GM13977 (cell line): ENCODE results near the gene SOS2.

Experiments
- DNase-seq: peaks from one replicate; pipeline ENCODE4 v3.0.0; 2012; ENCODE audit warnings: low spot score
- CTCF ChIP-seq: IDR thresholded peaks from 2 replicates; pipeline ENCODE4 v1.5.1; 2012; ENCODE audit warnings: mild to moderate bottlenecking, control low read depth; ENCODE audit not compliant: insufficient read depth; ENCODE audit errors: extremely low read depth, missing control alignments
- in situ Hi-C: fragments of 300-500 bp; cut with MboI; formaldehyde crosslinking; loops from one replicate; pipeline ENCODE4 v1.12.0; 2022; ENCODE audit warnings: low sequenced_read_pairs, low pct_unique_long_range_greater_than_20kb, mixed read lengths, inconsistent platforms; ENCODE audit not compliant: unreplicated experiment

SOS2 gene

GRCh38 chr14:50230701-50231474, 490 bp downstream of the SOS2 start:
- peak; percentile 56 for DNase-seq
- in situ Hi-C loops = no loop called here
- TF ChIP-seq CTCF = no peak

GRCh38 chr14:50230401-50230700, 1.0 kb downstream of the SOS2 start:
- no peak for TF ChIP-seq CTCF
- DNase-seq = no peak
- in situ Hi-C loops = no loop called here

- in situ Hi-C loops = no loop called here
These were observed 1.7 kb downstream of the SOS2 start for GRCh38 chr14:50229681-50230080.

GRCh38 chr14:50228313-50228712, 3.1 kb downstream of the SOS2 start:
- no peak for TF ChIP-seq CTCF
- DNase-seq = no peak
- in situ Hi-C loops = no loop called here

More at GRCh38 chr14:50229681-50230080, 1.7 kb downstream of the SOS2 start:
- no peak for TF ChIP-seq CTCF
- DNase-seq = no peak

- in situ Hi-C loops = no loop called here
- TF ChIP-seq CTCF = no peak
- no peak for DNase-seq
These were observed 5.4 kb downstream of the SOS2 start for GRCh38 chr14:50225974-50226297.

GRCh38 chr14:50225067-50225973, 6.1 kb downstream of the SOS2 start:
- TF ChIP-seq CTCF = no peak
- DNase-seq = no peak
- in situ Hi-C loops = no loop called here
